GM21786 (cell line): ENCODE measurements around the gene TMEM132C.

Source experiments
- ATAC-seq: cut with Tn5 transposase; IDR thresholded peaks from one replicate; pipeline ENCODE4 v1.9.1; 2021; ENCODE audit not compliant: unreplicated experiment

TMEM132C gene

GRCh38 chr12:128745772-128746689 is 479.1 kb downstream of the TMEM132C start:
- ATAC-seq = no peak

GRCh38 chr12:128747441-128747840 is 480.5 kb downstream of the TMEM132C start:
- ATAC-seq = no peak

DNA sequence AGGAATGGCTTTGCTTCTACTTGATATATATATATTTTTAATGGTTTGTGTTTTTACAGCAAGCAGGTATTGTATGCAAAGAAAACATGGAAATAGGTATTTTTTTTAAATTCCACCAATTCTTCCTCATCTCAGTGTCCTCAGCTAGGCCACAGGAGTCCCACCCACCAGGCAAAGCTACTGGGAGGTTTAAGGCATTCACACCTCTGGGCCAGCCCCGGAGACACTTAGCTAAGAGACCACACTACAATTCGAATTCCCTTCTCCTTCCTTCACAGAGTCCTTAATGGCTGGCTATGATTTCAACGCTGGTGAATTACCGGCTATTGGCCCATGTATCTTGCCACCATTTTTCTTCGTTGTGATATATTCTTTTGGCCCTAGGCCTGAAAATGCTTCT is 485.4 kb downstream of the TMEM132C start:
- ATAC-seq = no peak

GRCh38 chr12:128753438-128753837 is 486.5 kb downstream of the TMEM132C start:
- no peak for ATAC-seq

GRCh38 chr12:128754275-128754674 is 487.3 kb downstream of the TMEM132C start:
- ATAC-seq = no peak

GRCh38 chr12:128755566-128755965 is 488.6 kb downstream of the TMEM132C start:
- ATAC-seq = no peak
